Loucy (cell line): Measurements from ENCODE around the gene GON4L.

Experiments
- H2AFZ ChIP-seq: fragments of 200-600 bp; sonication (generic); 2 replicates; pipeline ENCODE4 v1.6.0; 2016; ENCODE audit warnings: antibody characterized with exemption, mild to moderate bottlenecking, low read length, moderate library complexity
- H3F3A ChIP-seq: fragments of 200-600 bp; 2 replicates; pipeline ENCODE4 v1.6.0; 2016; ENCODE audit warnings: antibody characterized with exemption, low read depth, mild to moderate bottlenecking
- H3K27me3 ChIP-seq: fragments of 200-600 bp; sonication (generic); 2 replicates; pipeline ENCODE4 v1.6.1; 2014; ENCODE audit warnings: low read length, mild to moderate bottlenecking; ENCODE audit not compliant: insufficient read depth, poor library complexity, severe bottlenecking
- H3K36me3 ChIP-seq: fragments of 200-600 bp; sonication (generic); 2 replicates; pipeline ENCODE4 v1.6.1; 2016; ENCODE audit warnings: low read length; ENCODE audit not compliant: insufficient read depth
- H3K4me1 ChIP-seq: fragments of 200-600 bp; sonication (generic); 2 replicates; pipeline ENCODE4 v1.5.1; 2014; ENCODE audit warnings: low read length, mild to moderate bottlenecking; ENCODE audit not compliant: insufficient read depth, poor library complexity, severe bottlenecking
- H3K4me2 ChIP-seq: fragments of 200-600 bp; sonication (generic); 2 replicates; pipeline ENCODE4 v1.6.0; 2014; ENCODE audit warnings: antibody characterized with exemption, low read length, low read depth, mild to moderate bottlenecking; ENCODE audit not compliant: poor library complexity, severe bottlenecking
- H3K4me3 ChIP-seq: fragments of 200-600 bp; sonication (generic); 2 replicates; pipeline ENCODE4 v1.5.1; 2014; ENCODE audit warnings: low read length, mild to moderate bottlenecking, mixed read lengths; ENCODE audit not compliant: poor library complexity, severe bottlenecking
- H3K79me2 ChIP-seq: fragments of 200-600 bp; sonication (generic); 2 replicates; pipeline ENCODE4 v1.6.1; 2014; ENCODE audit warnings: low read length; ENCODE audit not compliant: insufficient read depth
- H3K9ac ChIP-seq: fragments of 200-600 bp; sonication (generic); 2 replicates; pipeline ENCODE4 v1.6.0; 2014; ENCODE audit warnings: mild to moderate bottlenecking, low read depth, low read length, moderate library complexity; ENCODE audit not compliant: poor library complexity, severe bottlenecking
- H3K9me2 ChIP-seq: fragments of 200-600 bp; sonication (generic); replicated peaks from 2 replicates; pipeline ENCODE4 v1.6.1; 2016; ENCODE audit warnings: low read depth, low read length, mixed read lengths
- H3K9me3 ChIP-seq: fragments of 200-600 bp; sonication (generic); 2 replicates; pipeline ENCODE4 v1.6.1; 2014; ENCODE audit warnings: mild to moderate bottlenecking, antibody characterized with exemption, low read length, low read depth; ENCODE audit not compliant: insufficient read depth
- H4K20me1 ChIP-seq: fragments of 200-600 bp; sonication (generic); 2 replicates; pipeline ENCODE4 v1.6.0; 2014; ENCODE audit warnings: antibody characterized with exemption, low read length, mild to moderate bottlenecking; ENCODE audit not compliant: insufficient read depth, poor library complexity, severe bottlenecking
- EZH2phosphoT487 ChIP-seq: fragments of 200-600 bp; IDR thresholded peaks from 2 replicates; pipeline ENCODE4 v1.6.1; 2018; ENCODE audit warnings: antibody characterized with exemption, mild to moderate bottlenecking, moderate library complexity, borderline replicate concordance
- TF ChIP-seq, protein P1 (sequence below): fragments of 200-600 bp; sonication (generic); conservative IDR thresholded peaks from 2 replicates; pipeline ENCODE4 v1.5.1; 2014; ENCODE audit warnings: mild to moderate bottlenecking, antibody characterized with exemption, low read length

Gene GON4L

DNA sequence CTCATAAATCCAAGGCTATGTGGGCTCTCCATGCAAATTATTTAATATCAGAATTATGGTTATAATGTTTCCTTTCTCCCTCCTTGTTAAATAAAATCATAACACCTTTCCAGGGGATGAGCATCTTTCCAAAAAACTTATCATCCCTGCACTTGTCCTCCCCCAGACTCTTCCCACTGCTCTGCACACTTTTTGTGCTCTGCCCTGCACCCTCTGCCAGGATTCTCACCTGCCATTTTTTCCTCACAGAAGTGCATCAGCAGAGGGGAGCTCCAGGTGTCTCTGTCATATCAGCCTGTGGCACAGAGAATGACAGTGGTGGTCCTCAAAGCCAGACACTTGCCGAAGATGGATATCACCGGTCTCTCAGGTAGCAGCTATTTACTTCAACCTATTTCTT lies 23.2 kb upstream of the GON4L start:
- Histone ChIP-seq H3K9ac (no peak overlapping the region), H3F3A (no peaks in the 10 kb centered on the region), H3K4me2 (no peak overlapping the region), H3K27me3 (no peaks in the 10 kb centered on the region), H3K9me2 (no peaks in the 10 kb centered on the region), H3K4me1 (no peaks in the 10 kb centered on the region), H3K36me3 (no peaks in the 10 kb centered on the region), H3K4me3 (no peak overlapping the region), H3K79me2 (no peaks in the 10 kb centered on the region), H2AFZ (no peak overlapping the region), H3K9me3 (no peaks in the 10 kb centered on the region), H4K20me1 (no peaks in the 10 kb centered on the region)
- TF ChIP-seq, protein P1, sequence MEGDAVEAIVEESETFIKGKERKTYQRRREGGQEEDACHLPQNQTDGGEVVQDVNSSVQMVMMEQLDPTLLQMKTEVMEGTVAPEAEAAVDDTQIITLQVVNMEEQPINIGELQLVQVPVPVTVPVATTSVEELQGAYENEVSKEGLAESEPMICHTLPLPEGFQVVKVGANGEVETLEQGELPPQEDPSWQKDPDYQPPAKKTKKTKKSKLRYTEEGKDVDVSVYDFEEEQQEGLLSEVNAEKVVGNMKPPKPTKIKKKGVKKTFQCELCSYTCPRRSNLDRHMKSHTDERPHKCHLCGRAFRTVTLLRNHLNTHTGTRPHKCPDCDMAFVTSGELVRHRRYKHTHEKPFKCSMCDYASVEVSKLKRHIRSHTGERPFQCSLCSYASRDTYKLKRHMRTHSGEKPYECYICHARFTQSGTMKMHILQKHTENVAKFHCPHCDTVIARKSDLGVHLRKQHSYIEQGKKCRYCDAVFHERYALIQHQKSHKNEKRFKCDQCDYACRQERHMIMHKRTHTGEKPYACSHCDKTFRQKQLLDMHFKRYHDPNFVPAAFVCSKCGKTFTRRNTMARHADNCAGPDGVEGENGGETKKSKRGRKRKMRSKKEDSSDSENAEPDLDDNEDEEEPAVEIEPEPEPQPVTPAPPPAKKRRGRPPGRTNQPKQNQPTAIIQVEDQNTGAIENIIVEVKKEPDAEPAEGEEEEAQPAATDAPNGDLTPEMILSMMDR: no peak
- no peak for TF ChIP-seq EZH2phosphoT487

GRCh38 chr1:155877945-155878344 lies 20.9 kb upstream of the GON4L start:
- Histone ChIP-seq H3K4me2 (no peak overlapping the region), H3K9ac (no peak overlapping the region), H3K9me2 (no peaks in the 10 kb centered on the region), H3K36me3 (no peaks in the 10 kb centered on the region), H2AFZ (no peak overlapping the region), H3K4me3 (no peak overlapping the region), H3F3A (no peaks in the 10 kb centered on the region), H3K79me2 (no peaks in the 10 kb centered on the region), H3K27me3 (no peaks in the 10 kb centered on the region), H4K20me1 (no peaks in the 10 kb centered on the region), H3K9me3 (no peaks in the 10 kb centered on the region), H3K4me1 (no peaks in the 10 kb centered on the region)
- TF ChIP-seq EZH2phosphoT487: no peak
- TF ChIP-seq, protein P1: no peak

- H3K36me3 ChIP-seq: no peaks in the 10 kb centered on the region
- TF ChIP-seq EZH2phosphoT487: no peak
- TF ChIP-seq, protein P1: no peak
- no peaks in the 10 kb centered on the region for H3K27me3 ChIP-seq
- no peaks in the 10 kb centered on the region for H3K9me2 ChIP-seq
- H2AFZ ChIP-seq: no peak overlapping the region
- H3K4me1 ChIP-seq: no peaks in the 10 kb centered on the region
- no peaks in the 10 kb centered on the region for H4K20me1 ChIP-seq
- H3K4me3 ChIP-seq: no peak overlapping the region
- H3K9ac ChIP-seq: no peak overlapping the region
- no peaks in the 10 kb centered on the region for H3F3A ChIP-seq
- no peak overlapping the region for H3K4me2 ChIP-seq
- no peaks in the 10 kb centered on the region for H3K9me3 ChIP-seq
- H3K79me2 ChIP-seq: no peaks in the 10 kb centered on the region
Observed at GRCh38 chr1:155873860-155874259, 16.8 kb upstream of the GON4L start.
